ENCODE data around the gene SHISA7.

Gene SHISA7

DNA sequence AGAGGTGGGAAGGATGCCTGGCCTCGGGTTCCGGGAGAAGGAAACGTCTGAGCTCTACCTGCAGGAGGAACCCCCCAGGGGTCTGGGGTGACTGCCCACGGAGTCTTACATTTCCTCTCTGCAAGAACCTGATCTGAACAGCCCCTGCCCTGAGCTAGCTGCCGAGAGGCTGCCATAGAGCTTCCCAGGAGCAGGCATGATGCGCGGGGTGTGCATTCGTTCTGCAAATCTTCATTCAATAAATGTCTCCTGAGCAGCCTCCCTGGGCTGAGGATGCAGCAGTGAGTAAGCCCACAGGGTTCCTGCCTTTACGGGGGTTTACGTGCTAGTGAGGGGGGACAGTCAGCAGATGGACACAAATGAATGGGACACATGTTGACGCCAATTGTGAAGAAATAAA is 1.5 kb upstream of the SHISA7 start:
- no peak for DNase-seq

DNA sequence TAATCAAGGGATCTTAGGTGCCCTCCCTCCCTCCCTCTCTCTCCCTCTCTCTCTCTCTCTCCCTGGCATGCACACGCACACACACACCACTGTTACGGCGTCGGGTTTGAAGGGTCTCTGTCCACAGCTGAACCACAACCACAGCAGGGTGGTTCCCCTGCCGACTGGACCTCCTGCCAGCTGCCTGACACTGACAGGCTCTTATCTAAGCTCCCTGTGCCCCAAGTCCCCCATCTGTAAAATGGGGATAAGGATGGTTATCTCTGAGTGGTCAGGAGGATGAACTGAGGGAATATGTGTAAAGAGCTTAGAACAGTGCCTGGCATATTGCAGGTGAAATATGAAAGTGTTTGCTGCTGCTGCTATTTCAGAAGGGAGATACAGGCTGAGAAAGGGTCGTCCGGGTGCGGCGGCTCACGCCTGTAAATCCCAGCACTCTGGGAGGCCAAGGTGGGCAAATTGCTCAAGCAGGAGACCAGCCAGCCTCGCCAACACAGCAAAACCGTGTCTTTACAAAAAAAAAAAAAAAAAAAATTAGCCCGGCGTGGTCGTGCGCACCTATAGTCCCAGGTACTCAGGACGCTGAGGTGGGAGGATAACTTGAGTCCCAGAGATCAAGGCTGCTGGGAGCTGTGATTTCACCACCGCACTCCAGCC is 852 bp upstream of the SHISA7 start:
- DNase-seq: peak; percentile 97

DNA sequence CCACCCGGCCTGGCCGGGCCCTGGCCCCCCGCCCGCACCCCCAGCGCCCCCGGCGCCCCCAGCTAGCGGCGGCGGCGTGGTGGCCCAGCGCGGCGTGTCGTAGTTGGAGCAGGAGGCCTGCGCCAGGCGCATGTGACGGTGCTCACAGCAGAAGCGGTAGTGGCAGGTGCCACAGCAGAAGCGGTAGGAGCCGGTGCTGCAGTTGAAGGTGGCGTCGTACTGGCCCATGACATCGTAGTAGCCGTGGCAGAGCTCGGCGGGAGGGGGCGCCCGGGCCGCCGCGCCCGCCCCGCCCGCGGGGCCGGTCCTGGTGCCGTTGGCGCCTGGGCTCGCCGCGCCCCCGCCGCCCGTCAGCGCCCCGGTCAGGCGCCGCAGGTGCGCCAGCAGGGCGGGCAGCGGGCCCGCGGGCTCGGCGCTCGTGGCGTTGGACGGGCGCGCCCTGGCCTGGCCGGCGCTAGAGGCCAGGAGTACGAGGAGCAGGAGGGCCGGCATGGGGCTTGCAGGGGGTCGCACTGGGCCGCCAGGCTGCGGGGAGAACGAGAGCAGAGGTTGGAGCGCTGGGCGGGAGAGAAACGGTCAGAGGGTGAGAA is 633 bp downstream of the SHISA7 start:
- DNase-seq: peak; percentile 59

DNA sequence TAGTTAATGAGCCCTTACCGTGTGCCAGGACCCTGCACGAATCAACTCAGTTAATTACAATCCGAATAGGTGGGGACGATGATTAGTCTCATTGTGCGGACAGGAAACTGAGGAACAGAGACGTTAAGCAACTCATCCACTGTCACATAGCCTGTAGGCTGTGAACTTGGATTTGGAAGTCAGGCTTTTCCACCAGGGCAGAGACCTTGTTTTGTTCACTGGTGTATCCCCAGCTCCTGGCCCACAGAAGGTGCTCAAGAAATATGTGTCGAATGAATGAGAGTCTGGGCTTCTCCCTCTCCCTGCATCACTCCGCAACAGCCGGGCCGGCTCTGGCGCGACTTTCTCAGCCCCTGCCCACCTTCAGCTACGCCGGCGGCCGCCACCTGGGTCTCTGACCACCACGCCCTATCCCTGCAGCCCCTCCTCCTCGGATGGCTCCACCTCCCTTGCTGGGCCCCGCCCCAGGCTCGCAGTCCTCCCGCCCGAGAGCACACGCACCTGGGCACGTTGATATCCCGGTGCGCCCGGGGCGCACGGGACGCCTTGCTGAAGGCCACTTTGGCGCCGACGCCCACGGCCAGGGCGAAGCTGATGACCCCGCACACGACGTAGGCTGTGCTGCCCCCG is 1.3 kb downstream of the SHISA7 start:
- peak; percentile 74 for DNase-seq

DNA sequence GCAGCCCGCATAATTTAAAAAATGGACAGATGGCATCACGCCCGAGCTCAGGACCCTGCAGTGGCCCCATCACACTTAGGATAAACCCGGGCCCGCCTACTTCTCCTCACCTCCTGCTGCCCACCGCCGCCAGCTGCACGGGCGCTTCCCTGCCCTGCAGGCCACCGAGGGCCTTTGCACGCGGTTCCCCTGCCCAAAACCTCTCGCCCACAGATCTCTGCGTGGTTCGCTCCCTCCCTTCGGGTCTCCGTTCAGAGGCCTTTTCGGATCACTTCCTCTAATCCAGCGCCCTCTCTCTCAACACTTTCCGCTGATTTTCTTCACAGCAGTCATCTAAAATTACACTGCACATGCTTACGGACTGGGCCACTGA is 1.8 kb downstream of the SHISA7 start:
- DNase-seq: peak; percentile 60

DNA sequence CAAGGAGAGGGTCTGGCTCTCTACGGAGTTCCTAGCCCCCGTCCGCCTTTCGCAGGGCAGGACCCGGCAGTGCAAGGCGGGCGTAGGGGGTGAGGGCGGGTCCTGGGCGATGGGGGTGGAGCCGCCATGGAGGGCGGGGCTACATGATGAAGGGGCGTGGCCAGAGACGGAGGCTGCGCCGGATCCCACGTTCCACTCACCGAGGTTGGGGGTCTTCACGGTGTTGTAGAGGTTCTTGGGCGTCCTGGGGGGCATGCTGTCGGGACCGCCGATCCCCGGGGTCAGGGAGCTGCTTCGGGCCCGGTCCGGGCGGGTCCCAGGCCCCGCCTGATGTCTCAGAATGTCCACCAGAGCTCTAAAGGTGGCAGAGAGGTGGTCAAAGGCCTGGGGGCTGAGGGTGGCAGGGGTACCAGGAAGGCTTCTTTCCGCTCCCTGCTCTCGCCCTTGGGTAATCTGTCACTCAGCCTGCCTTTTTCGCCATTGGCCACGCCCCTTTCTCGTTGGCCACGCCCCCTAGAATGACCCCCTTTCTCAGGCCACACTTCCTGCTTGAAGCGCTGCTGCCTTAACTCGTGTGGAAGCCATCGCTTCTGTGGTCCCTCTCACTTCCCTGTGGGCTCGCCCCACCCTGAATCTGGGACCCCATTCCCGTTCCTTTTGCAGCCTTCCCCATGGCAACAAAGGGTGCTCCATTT is 2.5 kb downstream of the SHISA7 start:
- peak; percentile 65 for DNase-seq

DNA sequence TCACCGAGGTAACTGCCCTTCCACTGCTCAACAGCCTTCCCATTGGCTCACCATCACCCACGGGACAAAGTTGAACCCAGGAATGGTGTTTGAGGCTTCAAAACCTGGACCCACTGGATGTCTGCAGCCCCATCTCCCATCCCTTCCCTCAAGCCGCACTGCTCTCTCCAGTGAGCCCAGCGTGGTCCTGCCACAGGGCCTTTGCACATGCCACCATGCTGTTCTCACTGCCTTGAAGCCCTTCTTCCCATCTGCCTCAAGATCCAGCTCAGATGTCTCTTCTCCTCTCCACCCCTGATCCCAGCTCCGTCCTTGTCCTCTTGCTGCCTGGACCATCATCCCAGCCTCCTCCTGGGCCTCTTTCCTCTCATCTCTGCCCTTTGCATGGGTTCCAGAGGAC is 4.0 kb downstream of the SHISA7 start:
- DNase-seq: no peak

DNA sequence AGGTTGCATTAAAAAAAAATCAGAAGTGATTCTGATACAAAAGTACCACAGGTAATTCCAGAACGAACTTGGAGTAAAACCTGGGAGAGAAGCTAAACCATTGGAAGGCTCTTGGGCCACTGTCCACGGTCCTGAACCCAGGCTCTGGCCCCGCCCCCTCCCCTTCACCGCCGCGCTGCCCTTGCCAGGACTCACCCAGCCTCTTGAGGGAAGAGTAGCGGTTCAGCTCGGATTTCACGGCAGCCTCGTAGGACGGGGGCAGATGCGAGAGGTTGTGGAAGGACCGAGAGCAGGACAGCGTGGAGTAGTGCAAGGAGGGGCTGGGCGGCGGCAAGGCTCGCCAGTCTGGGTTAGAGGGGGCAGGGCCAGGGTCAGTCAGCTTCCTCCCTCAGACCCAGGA is 5.7 kb downstream of the SHISA7 start:
- peak; percentile 88 for DNase-seq

DNA sequence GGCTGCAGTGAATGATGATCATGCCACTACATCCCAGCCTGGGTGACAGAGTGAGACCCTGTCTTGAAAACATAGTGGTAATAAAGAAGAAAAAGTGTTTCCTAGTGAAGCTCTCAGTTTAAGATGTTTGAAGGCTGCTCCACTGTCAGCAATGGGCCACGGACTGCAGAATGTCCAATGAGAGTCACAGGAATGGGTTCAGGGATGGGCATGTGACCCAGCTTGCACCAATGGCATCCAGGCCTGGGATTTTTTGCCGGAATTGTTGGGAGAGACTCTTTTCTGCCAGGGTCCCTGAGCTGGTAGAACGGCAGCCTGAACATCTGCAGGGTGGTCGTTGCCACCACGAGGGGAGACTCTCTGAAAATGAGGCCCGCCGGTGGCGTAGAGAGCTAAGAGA is 6.3 kb downstream of the SHISA7 start:
- DNase-seq: no peak

DNA sequence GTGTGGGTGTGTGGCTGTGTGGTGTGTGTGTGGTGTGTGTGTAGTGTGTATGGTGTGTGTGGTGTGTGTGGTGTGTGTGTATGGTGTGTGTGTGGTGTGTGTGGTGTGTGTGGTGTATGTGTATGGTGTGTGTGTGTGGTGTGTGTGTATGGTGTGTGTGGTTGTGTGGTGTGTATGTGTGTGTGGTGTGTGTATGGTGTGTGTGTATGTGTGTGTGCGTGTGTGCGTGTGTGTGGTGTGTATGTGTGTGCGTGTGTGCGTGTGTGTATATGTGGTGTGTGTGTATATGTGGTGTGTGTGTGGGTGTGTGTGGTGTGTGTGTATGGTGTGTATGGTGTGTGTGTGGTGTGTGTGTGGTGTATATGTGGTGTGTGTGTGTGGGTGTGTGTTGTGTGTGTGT is 8.1 kb downstream of the SHISA7 start:
- DNase-seq: no peak

DNA sequence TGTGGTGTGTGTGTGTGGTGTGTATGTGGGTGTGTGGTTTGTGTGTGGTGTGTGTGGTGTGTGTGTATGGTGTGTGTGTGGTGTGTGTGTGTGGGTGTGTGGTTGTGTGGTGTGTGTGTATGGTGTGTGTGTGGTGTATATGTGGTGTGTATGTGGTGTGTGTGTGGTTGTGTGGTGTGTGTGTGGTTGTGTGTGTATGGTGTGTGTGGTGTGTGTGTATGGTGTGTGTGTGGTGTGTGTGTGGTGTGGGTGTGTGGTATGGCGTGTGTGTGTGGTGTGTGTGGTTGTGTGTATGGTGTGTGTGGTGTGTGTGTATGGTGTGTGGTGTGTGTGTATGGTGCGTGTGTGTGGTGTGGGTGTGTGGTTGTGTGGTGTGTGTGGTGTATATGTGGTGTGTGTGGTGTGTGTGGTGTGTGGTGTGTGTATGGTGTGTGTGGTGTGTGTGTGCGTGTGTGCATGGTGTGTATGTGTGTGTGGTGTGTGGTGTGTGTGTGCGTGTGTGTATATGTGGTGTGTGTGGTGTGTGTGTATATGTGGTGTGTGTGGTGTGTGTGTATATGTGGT is 8.7 kb downstream of the SHISA7 start:
- DNase-seq: no peak

DNA sequence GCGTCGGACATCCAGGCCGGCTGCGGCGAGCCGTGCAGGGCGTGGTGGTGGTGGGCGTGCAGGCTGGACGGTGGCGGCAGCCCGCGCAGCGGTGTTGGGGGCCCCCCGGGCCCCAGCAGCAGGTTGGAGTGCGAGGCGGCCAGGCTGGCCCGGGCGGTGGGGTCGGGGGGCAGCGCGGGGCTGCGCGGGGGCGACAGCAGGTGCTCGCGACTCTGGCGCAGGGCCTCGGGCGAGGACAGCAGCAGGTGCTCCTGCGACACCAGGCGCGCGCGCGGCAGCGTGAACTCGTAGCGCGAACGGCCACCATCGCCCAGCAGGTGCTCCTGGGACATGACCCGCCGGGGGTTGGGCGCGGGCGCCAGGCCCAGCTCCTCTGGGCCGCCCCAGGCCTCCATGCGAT is 9.8 kb downstream of the SHISA7 start:
- DNase-seq: no peak

DNA sequence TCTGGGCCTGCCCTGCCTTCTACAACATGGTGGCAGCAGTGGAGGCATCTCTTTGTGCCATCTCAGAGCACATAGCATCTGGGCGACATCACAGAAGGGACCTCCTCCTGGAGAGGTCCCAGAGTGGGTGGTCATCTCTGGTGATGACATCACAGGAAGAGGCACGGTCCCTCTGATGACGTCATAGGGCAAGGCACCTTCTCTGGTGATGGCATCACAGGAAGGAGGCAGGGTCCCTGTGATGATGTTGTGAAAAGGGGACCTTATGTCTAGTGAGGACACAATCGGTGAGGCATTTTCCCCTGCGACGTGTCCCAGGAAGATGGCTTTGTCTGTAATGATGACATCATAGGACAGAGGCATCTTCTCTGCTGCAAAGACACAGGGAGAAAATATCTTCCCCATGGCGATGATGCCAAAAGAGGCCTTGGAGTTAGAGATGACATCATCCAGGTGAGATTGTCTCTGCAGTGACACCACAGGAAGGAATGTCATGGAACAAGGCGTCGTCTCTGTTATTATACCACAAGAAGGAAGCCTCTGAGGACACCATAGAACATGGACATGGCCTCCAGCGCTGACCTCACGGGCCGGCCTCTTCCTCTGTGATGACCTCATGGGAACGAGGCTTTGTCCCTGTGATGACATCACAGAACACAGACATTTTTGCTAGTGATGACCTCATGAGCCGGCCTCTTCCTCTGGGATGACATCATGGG is 10.7 kb downstream of the SHISA7 start:
- DNase-seq: no peak

DNA sequence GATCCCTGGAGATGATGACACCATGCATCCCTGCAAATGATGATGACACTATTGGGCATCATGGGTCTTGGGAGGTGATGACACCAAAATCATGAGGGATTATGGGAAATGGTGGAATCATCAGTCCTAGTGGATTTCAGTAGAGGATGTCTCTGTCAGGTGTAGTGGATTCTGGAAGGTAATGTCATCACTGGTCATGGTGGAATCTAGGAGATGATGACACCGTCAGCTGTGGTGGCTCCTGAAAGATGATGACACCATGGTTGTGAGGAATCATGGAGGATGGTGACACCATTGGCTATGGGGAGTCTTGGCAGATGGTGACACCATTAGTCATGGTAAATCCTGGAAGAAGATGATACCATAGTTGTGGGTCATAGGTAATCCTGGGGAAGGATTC is 11.9 kb downstream of the SHISA7 start:
- DNase-seq: no peak

DNA sequence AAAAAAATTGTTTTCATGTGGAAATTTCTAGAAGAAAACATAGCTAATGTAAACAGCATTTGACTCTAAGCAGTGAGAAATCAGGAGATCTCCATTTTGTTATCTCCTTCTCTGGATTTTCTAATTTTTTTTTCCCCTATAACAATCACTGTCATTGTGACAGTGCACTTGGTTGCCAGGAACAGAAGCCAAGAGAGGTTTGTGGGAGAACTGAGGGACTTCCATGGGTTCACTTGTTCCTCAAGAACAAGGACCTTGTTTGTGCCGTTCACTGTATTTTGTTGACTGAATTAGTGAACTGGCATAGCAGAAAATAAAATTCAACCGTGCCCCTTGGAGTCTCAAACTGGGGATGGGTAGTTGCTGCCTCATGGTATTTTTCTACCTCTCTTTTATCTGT is 17.1 kb downstream of the SHISA7 start:
- no peak for DNase-seq

DNA sequence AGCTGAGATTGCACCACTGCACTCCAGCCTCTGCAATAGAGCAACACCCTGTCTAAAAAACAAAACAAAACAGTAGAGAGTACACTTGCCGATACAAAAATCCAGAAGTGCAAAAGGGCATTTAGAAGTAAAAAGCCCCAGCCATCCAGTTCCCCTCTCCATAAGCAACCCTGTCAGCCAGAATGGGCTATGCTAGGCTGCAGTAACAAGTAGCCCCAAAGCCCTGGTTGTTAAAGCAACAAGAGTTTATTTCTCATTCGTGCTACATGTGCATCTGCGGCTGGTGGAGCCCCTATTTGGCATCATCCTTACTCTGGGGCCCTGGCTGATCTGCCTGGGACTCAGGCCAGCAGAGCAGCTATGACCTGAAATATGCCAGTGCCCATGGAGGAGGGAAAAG is 18.6 kb downstream of the SHISA7 start:
- no peak for DNase-seq

DNA sequence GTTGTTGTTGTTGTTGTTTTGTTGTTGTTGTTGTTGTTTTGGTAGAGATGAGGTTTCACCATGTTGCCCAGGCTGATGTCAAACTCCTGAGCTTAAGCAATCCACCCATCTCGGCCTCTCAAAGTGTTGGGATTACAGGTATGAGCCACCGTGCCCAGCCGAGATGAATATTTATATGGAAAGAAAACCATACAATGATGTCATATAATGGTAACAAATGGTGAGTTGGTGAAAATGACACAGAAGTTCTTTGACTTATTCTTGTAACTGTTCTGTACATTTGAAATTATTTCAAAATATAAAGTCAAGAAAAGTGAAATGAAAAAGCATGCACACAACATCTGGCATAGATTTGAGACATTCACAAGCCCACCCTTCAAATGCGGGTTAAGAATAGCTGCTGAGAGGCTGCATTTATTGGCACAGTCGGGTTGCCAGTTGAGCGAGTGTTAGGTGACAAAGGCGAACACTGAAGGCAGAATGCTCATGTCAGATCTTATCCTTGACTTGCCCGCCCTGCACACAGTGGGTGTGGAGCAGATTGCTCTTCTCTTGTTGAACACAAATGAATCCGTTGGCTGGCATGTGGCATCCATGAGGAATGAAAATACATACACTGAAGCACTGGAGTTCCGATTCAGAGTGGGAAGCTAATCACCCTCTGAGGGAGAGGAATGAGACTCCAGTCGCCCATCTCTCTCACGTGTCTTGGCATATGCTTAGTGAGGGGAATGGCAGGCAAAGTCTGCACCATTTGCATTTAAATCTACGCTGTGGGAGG is 19.7 kb downstream of the SHISA7 start:
- no peak for DNase-seq

DNA sequence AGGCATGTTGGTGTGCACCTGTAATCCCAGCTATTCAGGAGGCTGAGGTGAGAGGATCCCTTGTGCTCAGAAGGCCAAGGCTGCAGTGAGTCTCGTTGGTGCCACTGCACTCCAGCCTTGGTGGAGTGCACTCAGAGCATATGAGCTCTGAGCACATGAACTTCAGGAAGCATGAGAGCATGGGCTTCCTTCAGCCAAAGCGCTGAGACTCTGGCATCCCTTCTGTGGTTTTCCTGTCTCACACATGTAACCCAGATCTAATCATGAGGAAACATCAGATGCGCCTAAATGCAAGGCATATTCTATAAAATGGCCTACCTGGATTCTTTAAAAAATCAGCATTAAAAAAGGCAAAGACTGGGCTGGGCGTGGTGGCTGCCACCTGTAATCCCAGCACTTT is 21.8 kb downstream of the SHISA7 start:
- peak; percentile 51 for DNase-seq

DNA sequence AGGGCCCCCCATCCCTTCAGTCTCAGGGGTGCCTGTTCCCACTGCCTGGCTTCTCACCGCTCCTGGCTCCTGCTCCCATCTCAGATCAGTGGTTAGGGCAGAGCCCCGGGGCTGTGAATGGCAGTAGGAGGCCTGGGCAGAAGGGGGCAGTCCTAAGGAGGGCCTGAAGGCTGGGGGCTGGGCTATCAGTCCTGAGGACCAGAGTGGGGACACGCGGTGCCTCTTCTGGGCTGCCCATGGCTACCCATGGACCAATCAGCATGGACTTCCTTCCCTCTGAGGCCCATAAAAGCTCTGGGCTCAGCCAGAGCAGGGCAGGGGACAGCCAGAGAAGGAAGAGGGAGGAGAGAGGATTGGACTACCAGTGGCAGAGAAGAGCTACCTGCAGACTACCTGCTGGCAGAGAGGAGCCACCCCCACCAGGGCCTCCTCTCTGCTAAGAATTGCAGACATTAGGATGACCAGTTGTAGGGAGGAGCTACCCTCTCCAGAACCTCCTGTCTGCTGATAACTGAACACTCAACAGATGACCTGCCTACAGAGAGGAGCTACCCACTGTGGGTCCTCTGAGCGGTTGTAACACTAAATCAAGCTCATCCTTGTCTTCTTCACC is 23.4 kb downstream of the SHISA7 start:
- DNase-seq: no peak

DNA sequence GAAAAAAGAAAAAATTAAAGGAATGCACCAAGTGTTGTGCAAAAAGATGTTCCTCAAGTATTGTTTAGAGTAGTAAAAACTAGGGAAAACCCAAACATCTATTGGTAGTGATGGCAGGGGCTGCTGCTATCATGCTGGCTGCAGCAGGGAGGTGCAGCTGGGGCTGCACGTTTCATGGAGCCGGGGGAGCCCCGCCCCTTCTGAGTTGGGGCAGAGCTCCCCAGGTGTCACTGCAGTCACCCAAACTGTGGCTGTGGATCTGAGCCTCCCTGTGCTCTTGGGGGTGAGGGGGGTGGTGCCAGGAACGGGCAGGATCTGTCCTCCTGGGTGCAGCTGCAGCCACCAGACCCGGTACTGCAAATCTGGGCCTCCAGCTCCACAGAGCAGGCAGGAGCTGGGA is 24.0 kb downstream of the SHISA7 start:
- DNase-seq: no peak

DNA sequence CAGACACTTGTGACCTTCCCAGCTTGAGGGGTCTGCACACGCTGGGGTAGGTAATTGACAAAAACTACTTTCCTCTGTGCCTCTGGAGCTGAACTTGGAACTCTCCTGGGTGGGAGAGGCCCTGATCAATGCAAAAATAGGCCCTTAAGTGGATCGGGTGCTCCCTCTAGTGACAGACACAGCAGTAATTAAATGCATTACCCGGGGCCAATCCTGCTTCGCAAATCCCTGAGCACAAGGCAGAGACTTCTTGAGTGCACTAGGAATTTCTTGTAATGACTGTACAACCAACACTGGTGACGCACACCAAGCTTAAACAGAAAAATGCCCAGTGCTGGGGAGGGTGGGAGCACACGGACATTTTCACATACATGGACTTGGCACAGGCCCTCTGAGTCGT is 24.9 kb downstream of the SHISA7 start:
- peak; percentile 88 for DNase-seq

DNA sequence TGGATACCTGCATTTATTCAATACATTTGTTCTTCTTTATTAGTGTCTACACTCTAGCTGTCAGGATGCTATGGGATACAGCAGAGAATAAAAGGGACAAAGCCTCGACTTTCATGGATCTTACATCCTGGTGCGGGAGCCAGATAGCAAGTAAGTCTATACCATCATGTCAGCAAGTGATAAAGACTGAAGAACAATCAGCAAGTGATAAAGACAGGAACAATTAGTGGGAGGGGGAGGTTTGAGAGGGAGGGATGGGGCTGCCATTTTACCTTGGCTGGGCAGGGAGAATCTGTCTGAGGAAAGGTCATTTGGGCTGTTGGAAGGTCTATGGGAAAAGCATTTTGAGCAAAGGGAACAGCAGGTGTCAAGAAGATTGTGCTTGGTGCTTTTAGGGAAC is 32.9 kb downstream of the SHISA7 start:
- no peak for DNase-seq

Measured in hematopoietic multipotent progenitor cell treated with erythropoietin and hydrocortisone succinate and interleukin-3 and kit ligand, for 6 days (in vitro differentiated cells).